Lower lobe of right lung (tissue), 2 donors: Measurements from ENCODE around the gene PADI3. TPM values are rescaled to one million over a fixed set of nuclear protein-coding genes. Genes with fewer than 3 reads are reported as not detected.

Source experiments
- ATAC-seq, 2 donors: fragments of 200-7000 bp; cut with Tn5 transposase; one replicate each; pipeline ENCODE4 v1.9.1; 2020 to 2022; ENCODE audit warnings: mild to moderate bottlenecking in 2 of 2, moderate library complexity in 2 of 2
- DNase-seq: peaks from one replicate; pipeline ENCODE4 v3.0.0-alpha.2; 2020
- H3K27ac ChIP-seq: fragments of 200-600 bp; one replicate; pipeline ENCODE4 v1.8.0; 2022
- H3K27me3 ChIP-seq: fragments of 200-600 bp; one replicate; pipeline ENCODE4 v1.8.0; 2022; ENCODE audit warnings: low read depth
- H3K36me3 ChIP-seq: fragments of 200-600 bp; one replicate; pipeline ENCODE4 v1.8.0; 2022; ENCODE audit warnings: mild to moderate bottlenecking
- H3K4me1 ChIP-seq: fragments of 200-600 bp; one replicate; pipeline ENCODE4 v1.8.0; 2022
- H3K4me3 ChIP-seq: fragments of 200-600 bp; one replicate; pipeline ENCODE4 v1.8.0; 2022; ENCODE audit warnings: mild to moderate bottlenecking
- H3K9me3 ChIP-seq: fragments of 200-600 bp; one replicate; pipeline ENCODE4 v1.8.0; 2022
- intact Hi-C: fragments of 100-400 bp; cut with DNase I; formaldehyde crosslinking; loops from one replicate; pipeline ENCODE4 v1.11.0; 2022
- total RNA-seq: library from RNA; stranded (reverse); fragmentation: NEBNext Ultra II Directional; extraction: Animal tissue kit (Norgen Biotek cat#: 25700); gene quantifications from one replicate; pipeline ENCODE4 v1.2.1, GENCODE V29; 2021
- TF ChIP-seq, protein P1 (sequence below): fragments of 200-600 bp; IDR thresholded peaks from one replicate; pipeline ENCODE4 v1.8.0; 2022; ENCODE audit warnings: antibody characterized with exemption, mild to moderate bottlenecking
- donor health status: DM: no; HTN: yes; CAD: no; lungs with severe emphysema.

The PADI3 gene
- total RNA-seq, 1 donor from 2014 or later: not detected

DNA sequence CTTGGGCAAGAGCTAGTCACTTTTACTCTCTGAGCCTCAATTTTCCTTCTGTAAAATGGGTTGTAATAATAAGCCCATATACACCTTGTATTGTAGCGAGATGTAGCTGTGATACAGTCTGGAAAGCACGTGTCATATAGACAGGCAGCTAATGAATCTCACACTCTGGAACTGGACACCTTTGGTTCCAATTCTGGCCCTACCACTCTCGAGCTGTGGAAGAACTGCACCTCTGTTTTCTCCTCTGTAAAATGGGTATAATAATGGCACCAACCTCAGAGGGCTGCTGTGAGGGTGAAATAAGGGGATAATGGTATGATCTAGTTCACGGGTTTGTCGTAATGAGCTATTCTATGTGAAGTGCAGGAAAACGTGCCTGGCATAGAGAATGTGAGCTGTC, 58.4 kb downstream of the PADI3 start:
- intact Hi-C loops: no loop called here
- Histone ChIP-seq H3K4me3 (no peak overlapping the region), H3K36me3 (no peaks in the 10 kb centered on the region), H3K4me1 (no peaks in the 10 kb centered on the region), H3K27ac (no peak overlapping the region), H3K9me3 (peaks cover 4% of the 10 kb centered on the region), H3K27me3 (peaks cover 38% of the 10 kb centered on the region)
- DNase-seq (no peak), ATAC-seq (no peak)
- TF ChIP-seq, protein P1, sequence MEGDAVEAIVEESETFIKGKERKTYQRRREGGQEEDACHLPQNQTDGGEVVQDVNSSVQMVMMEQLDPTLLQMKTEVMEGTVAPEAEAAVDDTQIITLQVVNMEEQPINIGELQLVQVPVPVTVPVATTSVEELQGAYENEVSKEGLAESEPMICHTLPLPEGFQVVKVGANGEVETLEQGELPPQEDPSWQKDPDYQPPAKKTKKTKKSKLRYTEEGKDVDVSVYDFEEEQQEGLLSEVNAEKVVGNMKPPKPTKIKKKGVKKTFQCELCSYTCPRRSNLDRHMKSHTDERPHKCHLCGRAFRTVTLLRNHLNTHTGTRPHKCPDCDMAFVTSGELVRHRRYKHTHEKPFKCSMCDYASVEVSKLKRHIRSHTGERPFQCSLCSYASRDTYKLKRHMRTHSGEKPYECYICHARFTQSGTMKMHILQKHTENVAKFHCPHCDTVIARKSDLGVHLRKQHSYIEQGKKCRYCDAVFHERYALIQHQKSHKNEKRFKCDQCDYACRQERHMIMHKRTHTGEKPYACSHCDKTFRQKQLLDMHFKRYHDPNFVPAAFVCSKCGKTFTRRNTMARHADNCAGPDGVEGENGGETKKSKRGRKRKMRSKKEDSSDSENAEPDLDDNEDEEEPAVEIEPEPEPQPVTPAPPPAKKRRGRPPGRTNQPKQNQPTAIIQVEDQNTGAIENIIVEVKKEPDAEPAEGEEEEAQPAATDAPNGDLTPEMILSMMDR: no peak

DNA sequence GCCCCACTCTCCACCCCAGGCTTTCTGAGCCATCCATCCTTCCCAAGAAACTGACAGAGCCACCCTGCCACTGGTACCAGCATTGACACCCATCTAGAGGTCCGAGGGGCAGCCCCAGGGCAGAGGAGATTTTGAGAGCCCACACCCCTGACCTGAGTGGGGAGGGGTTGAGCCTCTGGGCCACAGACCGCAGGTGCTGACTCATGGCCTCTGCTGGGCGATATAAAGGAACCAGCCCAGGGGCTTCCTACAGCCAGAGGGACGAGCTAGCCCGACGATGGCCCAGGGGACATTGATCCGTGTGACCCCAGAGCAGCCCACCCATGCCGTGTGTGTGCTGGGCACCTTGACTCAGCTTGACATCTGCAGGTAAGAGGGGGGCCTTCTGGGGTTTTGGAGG, 59.0 kb downstream of the PADI3 start, which contains the start of gene PADI4:
Gene PADI4 (plus strand): TSS at position 252 of the 400 bp plus-strand sequence. CDS start 26 bp downstream, at position 278.
- no peaks in the 10 kb centered on the region for H3K4me1 ChIP-seq
- intact Hi-C loops: no loop called here
- no peaks in the 10 kb centered on the region for H3K9me3 ChIP-seq
- no peak within 1 kb of the TSS for H3K4me3 ChIP-seq
- TF ChIP-seq, protein P1: no peak
- ATAC-seq (peak; percentile 29 to 56), DNase-seq (peak; percentile 56)
- no peak within 1 kb of the TSS for H3K27ac ChIP-seq
- H3K27me3 ChIP-seq: peaks cover 40% of the 10 kb centered on the region
- H3K36me3 ChIP-seq: no peaks in the 10 kb centered on the region

DNA sequence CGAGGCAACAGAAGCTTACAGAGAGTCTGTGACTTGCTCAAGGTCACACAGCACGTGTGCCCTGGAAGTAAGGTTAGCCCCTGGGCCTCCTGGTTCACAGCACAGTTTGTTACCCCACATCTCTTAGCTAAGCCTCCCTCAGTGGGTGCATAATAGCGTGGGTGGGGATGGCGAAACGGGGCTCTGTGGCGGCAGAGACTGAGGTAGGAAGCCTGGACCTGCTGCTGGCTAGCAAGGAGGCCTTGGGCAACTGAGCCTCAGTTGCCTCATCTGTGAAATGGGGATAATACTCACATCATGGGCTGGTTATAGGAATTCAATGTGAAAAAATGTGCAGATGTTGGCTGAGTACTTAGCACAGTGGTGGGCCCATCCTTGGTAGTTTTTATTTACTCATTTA, 59.7 kb downstream of the PADI3 start:
- Histone ChIP-seq H3K9me3 (no peaks in the 10 kb centered on the region), H3K4me3 (no peak overlapping the region), H3K36me3 (no peaks in the 10 kb centered on the region), H3K4me1 (no peaks in the 10 kb centered on the region), H3K27ac (no peak overlapping the region), H3K27me3 (peaks cover 40% of the 10 kb centered on the region)
- DNase-seq: peak; percentile 50
- ATAC-seq: peak; percentile 21 to 40
- TF ChIP-seq, protein P1: no peak
- intact Hi-C loops: no loop called here

DNA sequence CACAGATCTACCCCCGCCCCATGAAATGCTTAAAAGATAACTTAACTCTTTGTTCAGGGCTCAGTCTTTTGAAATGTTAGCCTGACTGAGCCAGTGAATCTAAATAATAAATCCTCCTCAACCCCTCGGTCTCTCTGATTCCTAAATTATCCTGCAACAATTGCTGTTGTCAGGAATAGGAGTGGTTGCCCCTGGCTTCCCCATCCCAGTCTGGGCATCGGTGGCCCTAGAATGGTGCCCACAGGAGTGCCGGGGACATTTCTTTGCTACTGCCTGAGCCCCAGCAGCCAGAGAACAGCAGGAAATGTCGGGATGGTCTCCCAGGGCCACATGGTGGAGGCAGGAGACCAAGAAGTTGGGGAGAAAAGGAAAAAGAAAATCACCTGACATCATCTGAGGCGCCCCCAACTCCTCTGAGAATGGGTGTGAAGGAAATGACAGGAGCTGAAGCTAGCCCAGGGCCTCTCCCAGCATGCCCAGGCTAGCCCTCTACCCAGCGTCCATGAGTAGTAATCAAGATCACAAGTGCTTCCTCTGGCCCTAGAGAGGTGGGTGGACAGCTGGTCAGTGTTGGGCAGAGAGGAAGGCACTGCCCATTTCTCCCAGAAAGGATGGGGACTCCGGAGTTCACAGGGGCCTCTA, 60.6 kb downstream of the PADI3 start:
- ATAC-seq (no peak), DNase-seq (no peak)
- H3K9me3 ChIP-seq: no peaks in the 10 kb centered on the region
- intact Hi-C loops: no loop called here
- H3K27ac ChIP-seq: no peak overlapping the region
- TF ChIP-seq, protein P1: no peak
- no peak overlapping the region for H3K4me3 ChIP-seq
- H3K27me3 ChIP-seq: peaks cover 48% of the 10 kb centered on the region
- H3K36me3 ChIP-seq: no peaks in the 10 kb centered on the region
- H3K4me1 ChIP-seq: no peaks in the 10 kb centered on the region

DNA sequence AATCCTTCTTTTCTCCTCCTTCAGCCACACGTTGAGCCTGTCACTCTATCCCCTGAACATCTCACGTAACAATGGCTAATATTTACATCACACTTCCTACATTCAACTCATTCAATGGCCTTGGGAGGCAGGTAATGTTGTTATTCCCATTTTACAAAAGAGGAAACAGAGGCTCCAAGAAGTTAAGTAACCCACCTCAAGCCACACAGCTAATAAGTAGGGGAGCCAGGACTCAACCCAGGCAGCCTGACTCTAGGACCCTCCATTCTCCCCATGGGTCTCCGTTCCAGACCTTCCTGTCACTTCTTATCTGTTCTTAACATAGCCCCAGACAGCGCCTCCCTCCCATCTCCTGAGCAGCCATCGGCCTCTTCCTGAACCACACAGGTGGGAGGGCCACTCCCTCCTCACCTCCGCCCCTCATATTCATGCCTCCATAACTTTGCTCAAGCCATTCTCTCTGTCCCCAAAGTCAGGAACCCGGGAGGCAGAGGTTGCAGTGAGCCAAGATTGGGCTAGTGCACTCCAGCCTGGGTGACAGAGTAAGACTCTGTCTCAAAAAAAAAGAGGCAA, 61.3 kb downstream of the PADI3 start:
- no peak for ATAC-seq
- no peaks in the 10 kb centered on the region for H3K4me1 ChIP-seq
- TF ChIP-seq, protein P1: no peak
- H3K27ac ChIP-seq: no peak overlapping the region
- no peak for DNase-seq
- no peaks in the 10 kb centered on the region for H3K36me3 ChIP-seq
- intact Hi-C loops: no loop called here
- no peak overlapping the region for H3K4me3 ChIP-seq
- H3K27me3 ChIP-seq: peaks cover 52% of the 10 kb centered on the region
- no peaks in the 10 kb centered on the region for H3K9me3 ChIP-seq
